ENCODE results near the gene DTX1. TPM values are rescaled to one million over a fixed set of nuclear protein-coding genes. Genes with fewer than 3 reads are reported as not detected.

The DTX1 gene
- total and polyA plus RNA-seq, 3 donors from 2014 or later, result 15.0 to 26.9 (median 22.8) TPM

GRCh38 chr12:113050795-113051194, 5.7 kb upstream of the DTX1 start:
- no peaks in the 10 kb centered on the region for H3K4me1 ChIP-seq
- no peaks in the 10 kb centered on the region for H3K9me3 ChIP-seq
- no peak overlapping the region for H3K27ac ChIP-seq
- H3K36me3 ChIP-seq (ENCODE audit: low read depth, missing control alignments), result no peaks in the 10 kb centered on the region
- intact Hi-C loops (cut with DNase I; ENCODE audit: low total_unique reads), result loop anchor here (5.0 to 10.0 kb wide), 2 partner anchors 47 to 104 kb away; no protein-coding TSS in a partner anchor
- TF ChIP-seq POLR2A (IDR thresholded peaks at IDR 0.05) (no peak), CTCF (IDR thresholded peaks at IDR 0.05) (no peak)
- no peaks in the 10 kb centered on the region for H3K27me3 ChIP-seq
- DNase-seq, result no peak
- WGBS, 2 donors, result 90 to 95% methylated on average over 7 of the region's 7 CpGs
- H3K4me3 ChIP-seq, result no peak overlapping the region

GRCh38 chr12:113051759-113052158, 4.8 kb upstream of the DTX1 start:
- no peaks in the 10 kb centered on the region for H3K36me3 ChIP-seq (ENCODE audit: low read depth, missing control alignments)
- whole genome bisulfite sequencing, 2 donors, result 93 to 94% methylated on average over 4 of the region's 4 CpGs
- H3K9me3 ChIP-seq, result no peaks in the 10 kb centered on the region
- H3K4me3 ChIP-seq, result no peak overlapping the region
- no peak for DNase-seq
- intact Hi-C loops (cut with DNase I; ENCODE audit: low total_unique reads), result loop anchor here (5.0 to 10.0 kb wide), 2 partner anchors 46 to 103 kb away; no protein-coding TSS in a partner anchor
- H3K27me3 ChIP-seq, result no peaks in the 10 kb centered on the region
- no peaks in the 10 kb centered on the region for H3K4me1 ChIP-seq
- no peak overlapping the region for H3K27ac ChIP-seq
- no peak for TF ChIP-seq POLR2A (IDR thresholded peaks at IDR 0.05)
- TF ChIP-seq CTCF (IDR thresholded peaks at IDR 0.05), result no peak

GRCh38 chr12:113052326-113052725, 4.2 kb upstream of the DTX1 start:
- intact Hi-C loops (cut with DNase I; ENCODE audit: low total_unique reads), result loop anchor here (5.0 to 10.0 kb wide), 2 partner anchors 45 to 102 kb away; no protein-coding TSS in a partner anchor

GRCh38 chr12:113054948-113055486, 1.5 kb upstream of the DTX1 start:
- DNase-seq, result no peak
- intact Hi-C loops (cut with DNase I; ENCODE audit: low total_unique reads), result loop anchor here (5.0 to 10.0 kb wide), 2 partner anchors 42 to 100 kb away; no protein-coding TSS in a partner anchor

More at GRCh38 chr12:113052326-113052725, 4.2 kb upstream of the DTX1 start:
- no peaks in the 10 kb centered on the region for H3K9me3 ChIP-seq
- 76 to 79% methylated on average over 3 to 4 of the region's 4 CpGs for WGBS, 2 donors
- TF ChIP-seq POLR2A (IDR thresholded peaks at IDR 0.05), result no peak
- no peaks in the 10 kb centered on the region for H3K36me3 ChIP-seq (ENCODE audit: low read depth, missing control alignments)
- H3K27ac ChIP-seq, result no peak overlapping the region
- H3K4me1 ChIP-seq, result peaks cover 3% of the 10 kb centered on the region
- H3K4me3 ChIP-seq, result no peak overlapping the region
- DNase-seq, result no peak
- no peaks in the 10 kb centered on the region for H3K27me3 ChIP-seq

More at GRCh38 chr12:113054948-113055486, 1.5 kb upstream of the DTX1 start:
- Histone ChIP-seq H3K4me1 (peaks cover 3% of the 10 kb centered on the region), H3K4me3 (no peak overlapping the region), H3K27me3 (no peaks in the 10 kb centered on the region), H3K36me3 (ENCODE audit: low read depth, missing control alignments) (no peaks in the 10 kb centered on the region), H3K27ac (no peak overlapping the region), H3K9me3 (no peaks in the 10 kb centered on the region)
- TF ChIP-seq POLR2A (IDR thresholded peaks at IDR 0.05), result no peak
- no peak for TF ChIP-seq CTCF (IDR thresholded peaks at IDR 0.05)
- 62 to 73% methylated on average over 4 of the region's 4 CpGs for WGBS, 2 donors
